Lung (tissue), 12 donors: Measurements from ENCODE around the gene CA10. TPM values are rescaled to one million over a fixed set of nuclear protein-coding genes. Genes with fewer than 3 reads are reported as not detected.

Source experiments
- ATAC-seq: fragments of 200-7000 bp; cut with Tn5 transposase; one replicate; pipeline ENCODE4 v1.9.1; 2020; ENCODE audit warnings: moderate number of reproducible peaks; ENCODE audit not compliant: insufficient read depth, low FRiP score
- DNase-seq, 3 donors: peaks; one replicate each; pipeline ENCODE4 v3.0.0-alpha.2; 2013 to 2017
- H3K27ac ChIP-seq, 2 donors: one replicate each; pipeline ENCODE4 v1.5.1; 2013; ENCODE audit warnings: mild to moderate bottlenecking in 2 of 2, moderate library complexity in 2 of 2, control low read depth in 1 of 2, inconsistent platforms in 1 of 2, low read depth in 1 of 2, low read length in 1 of 2
- H3K27me3 ChIP-seq, 3 donors: one replicate each; pipeline ENCODE4 v1.5.1; 2013; ENCODE audit warnings: low read length in 2 of 3; ENCODE audit not compliant: control insufficient read depth in 3 of 3, insufficient read depth in 3 of 3
- H3K36me3 ChIP-seq, 4 donors: one replicate each; pipeline ENCODE4 v1.5.1; 2013; ENCODE audit warnings: low read length in 4 of 4, mild to moderate bottlenecking in 1 of 4, moderate library complexity in 1 of 4; ENCODE audit not compliant: control insufficient read depth in 4 of 4, insufficient read depth in 4 of 4
- H3K4me1 ChIP-seq, 5 donors: one replicate each; pipeline ENCODE4 v1.5.1; 2013; ENCODE audit warnings: low read length in 5 of 5, mild to moderate bottlenecking in 2 of 5, moderate library complexity in 1 of 5; ENCODE audit not compliant: control insufficient read depth in 5 of 5, insufficient read depth in 5 of 5
- H3K4me3 ChIP-seq: one replicate; pipeline ENCODE4 v1.5.1; 2013; ENCODE audit warnings: mild to moderate bottlenecking, control low read depth, moderate library complexity
- H3K9ac ChIP-seq, 2 donors: one replicate each; pipeline ENCODE4 v1.5.1; 2013; ENCODE audit warnings: low read length in 2 of 2, control low read depth in 1 of 2; ENCODE audit not compliant: insufficient read depth in 1 of 2
- H3K9me3 ChIP-seq, 4 donors: one replicate each; pipeline ENCODE4 v1.5.1; 2013; ENCODE audit warnings: low read length in 3 of 4, mild to moderate bottlenecking in 1 of 4, moderate library complexity in 1 of 4; ENCODE audit not compliant: control insufficient read depth in 4 of 4, insufficient read depth in 3 of 4
- WGBS, 2 donors: extraction: QIAGEN DNeasy Blood & Tissue Kit; methylation state at CpG; one replicate each; pipeline ENCODE4 v1.1.7; 2013; 5-methylcytosine and 5-hydroxymethylcytosine counted together
- polyA plus RNA-seq, 2 donors: library from polyadenylated mRNA; stranded (reverse); fragments of 200-250 nt; gene quantifications; one replicate each; pipeline ENCODE4 v1.2.1, GENCODE V29; 2013
- total RNA-seq, 2 donors: library from RNA; depleted of rRNA in 1 of 2; stranded (reverse); fragments of >200 nt in 1 of 2; gene quantifications; one replicate each; pipeline ENCODE4 v1.2.1, GENCODE V29; 2014 to 2021
- TF ChIP-seq, protein P1 (sequence below): IDR thresholded peaks from 2 replicates; pipeline ENCODE4 v1.5.1; 2012; ENCODE audit warnings: mild to moderate bottlenecking; ENCODE audit errors: control extremely low read depth, extremely low read depth
- donor health status: control.
- donor health status: control.
- donor health status: Bipolar disorder and iron deficiency.
- donor health status: healthy.
- donor health status: DM: yes; HTN: yes; CAD: no.

The CA10 gene
- total and polyA plus RNA-seq, 4 donors = 0.04 to 0.17 TPM; not detected in 2

DNA sequence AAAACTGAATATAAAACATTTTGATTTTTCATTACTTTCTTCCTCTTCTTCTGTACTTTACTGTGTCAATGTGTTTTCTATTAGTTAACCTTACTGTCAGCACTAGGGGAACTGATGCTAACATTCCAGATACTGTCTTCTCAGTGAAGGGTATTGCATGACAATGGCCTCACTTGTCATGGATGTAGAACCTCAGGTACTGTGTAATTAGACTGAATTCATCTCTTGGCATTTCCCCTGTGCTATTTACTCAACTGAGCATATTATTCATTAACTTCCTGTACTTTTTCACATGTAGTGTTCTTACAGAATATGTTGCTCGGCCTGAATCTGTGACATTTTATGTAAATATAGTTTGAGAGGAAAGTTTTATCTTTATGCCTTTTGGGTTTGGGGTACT is 237.0 kb downstream of the CA10 start:
- Histone ChIP-seq H3K4me1 (no peaks in the 10 kb centered on the region), H3K36me3 (no peaks in the 10 kb centered on the region), H3K9me3 (no peaks in the 10 kb centered on the region), H3K27ac (no peak overlapping the region), H3K4me3 (no peak overlapping the region), H3K27me3 (no peaks in the 10 kb centered on the region), H3K9ac (no peak overlapping the region)
- TF ChIP-seq, protein P1, sequence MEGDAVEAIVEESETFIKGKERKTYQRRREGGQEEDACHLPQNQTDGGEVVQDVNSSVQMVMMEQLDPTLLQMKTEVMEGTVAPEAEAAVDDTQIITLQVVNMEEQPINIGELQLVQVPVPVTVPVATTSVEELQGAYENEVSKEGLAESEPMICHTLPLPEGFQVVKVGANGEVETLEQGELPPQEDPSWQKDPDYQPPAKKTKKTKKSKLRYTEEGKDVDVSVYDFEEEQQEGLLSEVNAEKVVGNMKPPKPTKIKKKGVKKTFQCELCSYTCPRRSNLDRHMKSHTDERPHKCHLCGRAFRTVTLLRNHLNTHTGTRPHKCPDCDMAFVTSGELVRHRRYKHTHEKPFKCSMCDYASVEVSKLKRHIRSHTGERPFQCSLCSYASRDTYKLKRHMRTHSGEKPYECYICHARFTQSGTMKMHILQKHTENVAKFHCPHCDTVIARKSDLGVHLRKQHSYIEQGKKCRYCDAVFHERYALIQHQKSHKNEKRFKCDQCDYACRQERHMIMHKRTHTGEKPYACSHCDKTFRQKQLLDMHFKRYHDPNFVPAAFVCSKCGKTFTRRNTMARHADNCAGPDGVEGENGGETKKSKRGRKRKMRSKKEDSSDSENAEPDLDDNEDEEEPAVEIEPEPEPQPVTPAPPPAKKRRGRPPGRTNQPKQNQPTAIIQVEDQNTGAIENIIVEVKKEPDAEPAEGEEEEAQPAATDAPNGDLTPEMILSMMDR = no peak
- DNase-seq (peak in 1 of 3 donors; percentile 1), ATAC-seq (no peak)
- WGBS, 2 donors = 45 to 70% methylated on average over 1 of the region's 1 CpG

DNA sequence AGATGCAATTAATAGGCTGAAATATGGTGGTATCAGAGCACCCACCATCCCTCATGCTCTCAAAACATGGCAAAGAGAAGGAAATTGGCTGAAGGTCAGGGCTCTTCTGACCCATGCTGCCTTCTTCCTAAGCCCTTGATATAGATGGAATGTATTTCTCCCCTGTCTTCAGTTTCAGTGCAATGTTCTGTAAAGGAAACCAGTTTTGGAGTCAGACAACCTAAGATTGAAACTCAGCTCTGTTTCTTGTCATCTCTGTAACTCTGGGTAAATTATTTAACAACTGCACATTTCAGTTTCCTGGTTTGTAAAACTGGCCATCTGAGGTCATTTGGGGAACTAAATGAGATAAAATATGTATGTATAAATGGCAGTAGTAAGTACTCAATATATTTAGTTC is 243.9 kb downstream of the CA10 start:
- H3K4me1 ChIP-seq = no peaks in the 10 kb centered on the region
- no peaks in the 10 kb centered on the region for H3K27me3 ChIP-seq
- ATAC-seq (no peak), DNase-seq (no peak)
- no peak overlapping the region for H3K9ac ChIP-seq
- H3K4me3 ChIP-seq = no peak overlapping the region
- TF ChIP-seq, protein P1 = no peak
- peaks cover 0 to 2% (median 1%) of the 10 kb centered on the region in 4 donors for H3K9me3 ChIP-seq
- H3K36me3 ChIP-seq = no peaks in the 10 kb centered on the region
- H3K27ac ChIP-seq = no peak overlapping the region

DNA sequence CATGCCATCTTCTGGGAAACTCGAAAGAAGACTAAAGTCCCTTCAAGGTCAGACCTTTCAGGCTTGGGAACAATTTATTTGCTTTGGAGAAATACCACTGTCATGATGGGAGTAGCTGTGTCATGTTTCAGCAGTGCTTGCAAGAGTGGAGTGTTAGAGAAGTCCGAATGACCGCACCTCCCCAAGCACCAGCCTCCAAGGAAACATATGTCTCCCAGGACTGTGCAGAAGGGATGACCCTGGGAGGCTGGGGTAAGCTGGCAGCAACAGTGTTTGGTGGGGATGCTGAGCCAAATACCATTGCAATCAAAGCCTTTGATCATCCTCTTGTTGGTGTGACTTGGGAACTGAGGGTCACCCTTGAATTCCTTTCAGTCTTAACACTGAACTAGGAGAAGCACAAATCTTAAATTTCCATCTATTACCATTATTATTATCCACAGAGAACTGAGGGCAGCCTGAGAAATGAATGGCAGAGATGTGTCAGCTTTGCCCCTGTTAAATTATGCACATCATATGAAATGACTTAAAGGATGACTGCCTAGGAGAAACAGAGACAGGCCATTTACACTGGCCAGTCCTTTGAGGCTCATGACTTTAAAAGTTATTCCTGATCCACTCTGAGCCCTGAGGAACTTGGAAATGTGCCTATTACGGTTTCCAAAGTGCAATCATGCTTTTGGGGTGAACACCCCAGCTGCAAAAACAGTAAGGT is 244.9 kb downstream of the CA10 start:
- peaks cover 0 to 2% (median 1%) of the 10 kb centered on the region in 4 donors for H3K9me3 ChIP-seq
- DNase-seq (no peak), ATAC-seq (no peak)
- no peak overlapping the region for H3K27ac ChIP-seq
- no peaks in the 10 kb centered on the region for H3K27me3 ChIP-seq
- H3K4me3 ChIP-seq = no peak overlapping the region
- H3K9ac ChIP-seq = no peak overlapping the region
- no peaks in the 10 kb centered on the region for H3K4me1 ChIP-seq
- H3K36me3 ChIP-seq = no peaks in the 10 kb centered on the region
- TF ChIP-seq, protein P1 = no peak
- 67 to 73% methylated on average over 4 of the region's 4 CpGs for WGBS, 2 donors

DNA sequence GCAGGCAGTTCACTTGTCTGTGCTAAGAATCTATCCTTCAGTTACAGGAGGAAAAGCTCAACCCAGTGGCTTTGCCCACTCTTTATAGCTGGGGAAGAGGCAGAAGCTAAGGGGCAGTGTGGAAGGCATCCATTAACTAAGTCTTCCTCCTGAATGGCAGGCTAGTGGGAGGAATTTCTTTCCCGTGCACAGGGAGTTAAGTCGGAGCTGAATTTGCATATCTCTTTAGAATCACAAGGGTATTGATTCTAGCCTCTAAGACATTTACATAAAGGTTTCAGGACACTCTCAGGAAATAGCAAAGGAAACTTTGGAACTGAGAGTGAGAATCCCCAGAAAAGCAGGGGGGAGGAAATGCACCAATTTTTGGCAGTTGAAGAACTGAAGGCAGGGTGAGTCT is 245.6 kb downstream of the CA10 start:
- no peak overlapping the region for H3K9ac ChIP-seq
- no peak for DNase-seq
- H3K4me1 ChIP-seq = no peaks in the 10 kb centered on the region
- no peaks in the 10 kb centered on the region for H3K36me3 ChIP-seq
- H3K27me3 ChIP-seq = no peaks in the 10 kb centered on the region
- H3K9me3 ChIP-seq = peaks cover 0 to 2% (median 1%) of the 10 kb centered on the region in 4 donors
- 13 to 19% methylated on average over 2 of the region's 2 CpGs for WGBS, 2 donors
- ATAC-seq = no peak
- TF ChIP-seq, protein P1 = no peak
- no peak overlapping the region for H3K4me3 ChIP-seq
- H3K27ac ChIP-seq = no peak overlapping the region
